ENCODE measurements around the gene CHRNB2. TPM values are rescaled to one million over a fixed set of nuclear protein-coding genes. Genes with fewer than 3 reads are reported as not detected.
A peak's percentile ranks its signal among the peaks of the same experiment; 100 is the strongest.

Gene CHRNB2
- total RNA-seq, 1 donor from 2014 or later, result 4.2 TPM

GRCh38 chr1:154620751-154621150 is 53.2 kb downstream of the CHRNB2 start:
- Mint-ChIP-seq H3K4me1 (ENCODE audit: unreplicated experiment) (peaks cover 14% of the 10 kb centered on the region), H3K36me3 (no peaks in the 10 kb centered on the region), H3K27ac (no peak overlapping the region), H3K27me3 (no peaks in the 10 kb centered on the region), H3K4me3 (no peak overlapping the region), H3K9me3 (no peaks in the 10 kb centered on the region)
- no peak for TF ChIP-seq CTCF (conservative IDR thresholded peaks at IDR 0.05)
- DNase-seq (ENCODE audit: extremely low spot score, unreplicated experiment), result no peak

- no peak overlapping the region for H3K27ac Mint-ChIP-seq
- no peaks in the 10 kb centered on the region for H3K9me3 Mint-ChIP-seq
Observed at GRCh38 chr1:154621875-154622274, 54.3 kb downstream of the CHRNB2 start.

GRCh38 chr1:154622503-154623039 is 55.0 kb downstream of the CHRNB2 start:
- H3K4me3 Mint-ChIP-seq, result no peak overlapping the region
- H3K4me1 Mint-ChIP-seq (ENCODE audit: unreplicated experiment), result peaks cover 18% of the 10 kb centered on the region
- TF ChIP-seq CTCF (conservative IDR thresholded peaks at IDR 0.05), result no peak
- H3K27ac Mint-ChIP-seq, result no peak overlapping the region
- H3K27me3 Mint-ChIP-seq, result no peaks in the 10 kb centered on the region
- DNase-seq (ENCODE audit: extremely low spot score, unreplicated experiment), result no peak
- peaks cover 3% of the 10 kb centered on the region for H3K36me3 Mint-ChIP-seq
- no peaks in the 10 kb centered on the region for H3K9me3 Mint-ChIP-seq

More at GRCh38 chr1:154621875-154622274, 54.3 kb downstream of the CHRNB2 start:
- Mint-ChIP-seq H3K4me1 (ENCODE audit: unreplicated experiment) (peaks cover 16% of the 10 kb centered on the region), H3K4me3 (peak overlapping the region; percentile 9), H3K27me3 (no peaks in the 10 kb centered on the region), H3K36me3 (peaks cover 1% of the 10 kb centered on the region)
- no peak for TF ChIP-seq CTCF (conservative IDR thresholded peaks at IDR 0.05)
- no peak for DNase-seq (ENCODE audit: extremely low spot score, unreplicated experiment)

- DNase-seq (ENCODE audit: extremely low spot score, unreplicated experiment), result no peak
- peaks cover 18% of the 10 kb centered on the region for H3K4me1 Mint-ChIP-seq (ENCODE audit: unreplicated experiment)
- H3K36me3 Mint-ChIP-seq, result peaks cover 3% of the 10 kb centered on the region
- H3K4me3 Mint-ChIP-seq, result no peak overlapping the region
- no peak overlapping the region for H3K27ac Mint-ChIP-seq
- H3K9me3 Mint-ChIP-seq, result no peaks in the 10 kb centered on the region
- no peaks in the 10 kb centered on the region for H3K27me3 Mint-ChIP-seq
- no peak for TF ChIP-seq CTCF (conservative IDR thresholded peaks at IDR 0.05)
Observed at GRCh38 chr1:154623358-154623757, 55.8 kb downstream of the CHRNB2 start.

- Mint-ChIP-seq H3K4me3 (peak overlapping the region; percentile 62), H3K36me3 (peaks cover 3% of the 10 kb centered on the region), H3K27me3 (no peaks in the 10 kb centered on the region), H3K9me3 (peaks cover 5% of the 10 kb centered on the region), H3K27ac (no peak overlapping the region), H3K4me1 (ENCODE audit: unreplicated experiment) (peaks cover 18% of the 10 kb centered on the region)
- no peak for DNase-seq (ENCODE audit: extremely low spot score, unreplicated experiment)
- no peak for TF ChIP-seq CTCF (conservative IDR thresholded peaks at IDR 0.05)
Observed at GRCh38 chr1:154624746-154625643, 57.4 kb downstream of the CHRNB2 start.
